K562 (cell line): Measurements from ENCODE around the gene ZNF521.

ENCODE experiments used
- ADNP ChIP-seq: fragments of 200-800 bp; sonication (Bioruptor generic); IDR thresholded peaks from 2 replicates; pipeline ENCODE4 v1.6.1; 2016; ENCODE audit warnings: missing genetic modification characterization, missing compliant biosample characterization
- BCLAF1 ChIP-seq, 2 experiments: fragments of 450-650 bp in 1 of 2; IDR thresholded peaks; 2 replicates each; pipeline ENCODE4 v1.6.1; 2011 to 2017; ENCODE audit warnings: low read depth in 2 of 2, antibody characterized with exemption in 1 of 2, borderline replicate concordance in 1 of 2, low read length in 1 of 2, mild to moderate bottlenecking in 1 of 2, mixed read lengths in 1 of 2; ENCODE audit not compliant: control insufficient read depth in 1 of 2
- HDAC1 ChIP-seq, 2 experiments: fragments of 450-650 bp; IDR thresholded peaks; 2 replicates each; pipeline ENCODE4 v1.6.1; 2016 to 2017; ENCODE audit warnings: inconsistent platforms in 1 of 2, mild to moderate bottlenecking in 1 of 2, moderate library complexity in 1 of 2
- JUND ChIP-seq, 2 experiments: IDR thresholded peaks; 2 replicates in 1 of 2; 3 replicates in 1 of 2; pipeline ENCODE4 v1.6.1; 2011; ENCODE audit warnings: borderline replicate concordance in 2 of 2, low read depth in 2 of 2, low read length in 2 of 2, improper control_type of control experiment in 1 of 2, missing biosample characterization in 1 of 2, missing genetic modification characterization in 1 of 2, missing genetic modification reagents in 1 of 2
- KDM1A ChIP-seq, 2 experiments: fragments of 450-650 bp; IDR thresholded peaks; 2 replicates each; pipeline ENCODE4 v1.6.1; 2016; ENCODE audit warnings: mild to moderate bottlenecking in 2 of 2
- MTA2 ChIP-seq: fragments of 450-650 bp; IDR thresholded peaks from 2 replicates; pipeline ENCODE4 v1.6.1; 2016; ENCODE audit warnings: low read depth
- RCOR1 ChIP-seq, 2 experiments: IDR thresholded peaks; 2 replicates each; pipeline ENCODE4 v1.6.1; 2012; ENCODE audit warnings: low read depth in 2 of 2, low read length in 2 of 2, borderline replicate concordance in 1 of 2, improper control_type of control experiment in 1 of 2
- SMARCC2 ChIP-seq: fragments of 450-650 bp; IDR thresholded peaks from 2 replicates; pipeline ENCODE4 v1.6.1; 2017; ENCODE audit warnings: antibody characterized with exemption, moderate library complexity, mild to moderate bottlenecking, low read depth
- TCFL5 ChIP-seq: fragments of 250-450 bp; sonication (Bioruptor Pico); conservative IDR thresholded peaks from 2 replicates; pipeline ENCODE4 v1.6.1; 2021; ENCODE audit warnings: mild to moderate bottlenecking, moderate library complexity, matching md5 sums

DNA sequence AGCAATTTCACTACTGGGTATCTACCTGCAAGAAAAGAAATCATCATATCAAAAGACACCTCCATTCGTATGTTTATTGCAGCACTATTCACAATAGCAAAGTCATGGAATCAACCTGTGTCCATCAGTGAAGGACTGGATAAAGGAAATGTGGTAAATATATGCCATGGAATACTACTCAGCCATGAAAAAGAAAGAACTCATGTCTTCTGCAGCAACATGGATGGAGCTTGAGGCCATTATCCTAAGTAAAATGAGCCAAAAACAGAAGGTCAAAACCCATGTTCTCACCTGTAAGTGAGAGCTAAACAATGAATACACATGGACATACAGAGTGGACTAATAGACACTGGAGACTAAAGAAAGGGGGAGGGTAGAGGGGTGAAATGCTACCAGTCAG is 322.2 kb downstream of the ZNF521 start:
- TF ChIP-seq JUND (IDR thresholded peaks at IDR 0.05; ENCODE audit: borderline replicate concordance, low read depth, low read length) (no peak), JUND (tag; IDR thresholded peaks at IDR 0.05; ENCODE audit: borderline replicate concordance, low read depth, low read length) (no peak), HDAC1 (IDR thresholded peaks at IDR 0.05) (no peak), ADNP (no peak), KDM1A (IDR thresholded peaks at IDR 0.05) (no peak), SMARCC2 (no peak), TCFL5 (no peak), RCOR1 (IDR thresholded peaks at IDR 0.05; ENCODE audit: borderline replicate concordance in 1 of 2, low read depth in 2 of 2, low read length in 2 of 2) (no peak), MTA2 (no peak), BCLAF1 (IDR thresholded peaks at IDR 0.05; ENCODE audit: borderline replicate concordance in 1 of 2, control insufficient read depth in 1 of 2, low read depth in 2 of 2, low read length in 1 of 2) (no peak)
